HUES48 (cell line): ENCODE data around the gene KLHL21.

ENCODE experiments used
- H3K27ac ChIP-seq: one replicate; pipeline ENCODE4 v1.7.0; 2013; ENCODE audit warnings: low read depth, low read length, inconsistent platforms
- H3K27me3 ChIP-seq: 2 replicates; pipeline ENCODE4 v1.6.1; 2013; ENCODE audit warnings: mild to moderate bottlenecking, low read length; ENCODE audit not compliant: control insufficient read depth, insufficient read depth
- H3K36me3 ChIP-seq: 2 replicates; pipeline ENCODE4 v1.6.1; 2013; ENCODE audit warnings: low read length; ENCODE audit not compliant: control insufficient read depth, insufficient read depth
- H3K4me1 ChIP-seq: 2 replicates; pipeline ENCODE4 v1.6.1; 2013; ENCODE audit warnings: mild to moderate bottlenecking, low read length; ENCODE audit not compliant: control insufficient read depth, insufficient read depth
- H3K4me3 ChIP-seq: 2 replicates; pipeline ENCODE4 v1.5.1; 2013; ENCODE audit warnings: mild to moderate bottlenecking, low read depth, low read length
- H3K9ac ChIP-seq: 2 replicates; pipeline ENCODE4 v1.6.1; 2013; ENCODE audit warnings: mild to moderate bottlenecking, low read depth, low read length, moderate library complexity
- H3K9me3 ChIP-seq: 2 replicates; pipeline ENCODE4 v1.6.1; 2013; ENCODE audit warnings: low read length; ENCODE audit not compliant: control insufficient read depth, insufficient read depth

The KLHL21 gene

DNA sequence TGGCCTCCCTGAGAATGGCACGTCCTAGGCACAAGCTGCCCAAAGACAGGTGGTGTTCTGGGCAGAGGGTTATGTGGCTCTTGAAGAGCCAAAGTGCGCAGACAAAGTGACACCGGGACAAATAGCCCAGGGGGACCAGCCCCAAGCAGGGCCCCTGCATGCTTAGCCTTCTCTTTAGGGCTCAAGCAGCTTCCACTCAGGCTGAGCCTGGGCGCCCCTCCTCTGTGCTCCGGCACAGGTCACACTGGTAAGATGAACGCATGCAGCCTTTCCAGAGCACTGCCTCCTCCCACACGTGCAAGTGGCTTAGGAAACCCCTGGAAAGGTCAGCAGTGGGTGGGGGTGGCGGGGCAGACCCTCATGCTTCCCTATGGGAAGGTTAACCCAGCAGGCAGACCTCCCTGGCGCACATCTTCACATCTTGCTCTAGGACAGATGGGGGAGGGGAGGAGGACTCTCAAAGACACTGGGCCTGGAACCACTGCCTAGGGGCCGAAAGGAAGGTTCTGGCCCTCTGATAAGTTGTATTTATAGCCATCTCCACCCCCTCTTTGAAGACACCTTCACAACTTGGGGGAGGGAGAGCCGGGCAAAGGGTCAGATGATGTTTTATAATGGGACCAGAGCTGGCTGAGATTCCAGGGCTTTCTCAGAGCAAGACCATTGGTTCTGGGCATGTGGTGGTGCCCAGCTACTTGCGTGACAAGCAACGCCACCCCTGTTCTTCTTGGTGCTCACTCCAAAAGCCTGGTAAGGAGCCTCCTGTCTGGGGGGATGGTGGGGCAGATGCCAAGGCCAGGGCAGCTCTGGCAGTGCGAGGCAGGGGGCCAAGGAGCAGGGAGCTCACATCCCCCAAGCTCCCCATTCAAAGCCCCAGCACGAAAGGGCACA is 5.5 kb downstream of the KLHL21 start:
- Histone ChIP-seq H3K36me3 (peaks cover 74% of the 10 kb centered on the region), H3K4me3 (no peak overlapping the region), H3K9me3 (no peaks in the 10 kb centered on the region), H3K9ac (no peak overlapping the region), H3K27ac (no peak overlapping the region), H3K27me3 (no peaks in the 10 kb centered on the region), H3K4me1 (peaks cover 4% of the 10 kb centered on the region)

DNA sequence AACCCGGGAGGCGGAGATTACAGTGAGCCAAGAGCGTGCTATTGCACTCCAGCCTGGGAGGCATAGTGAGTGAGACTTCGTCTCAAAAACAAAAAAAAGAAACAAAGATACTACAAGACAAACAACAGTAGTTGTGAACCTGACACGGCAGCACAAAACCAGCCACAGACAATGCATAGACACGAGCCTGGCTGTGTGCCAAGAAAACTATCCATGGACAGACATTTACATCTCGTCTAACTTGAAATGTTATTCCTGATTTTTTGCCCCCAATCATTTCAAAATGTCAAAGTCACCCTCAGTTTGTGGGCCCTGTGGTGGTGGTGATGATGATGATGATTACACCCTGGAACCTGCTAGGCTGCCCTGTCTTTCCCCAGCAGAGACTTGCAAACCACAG is 6.3 kb downstream of the KLHL21 start:
- peaks cover 79% of the 10 kb centered on the region for H3K36me3 ChIP-seq
- H3K9ac ChIP-seq = no peak overlapping the region
- peaks cover 4% of the 10 kb centered on the region for H3K4me1 ChIP-seq
- no peak overlapping the region for H3K27ac ChIP-seq
- no peaks in the 10 kb centered on the region for H3K27me3 ChIP-seq
- no peaks in the 10 kb centered on the region for H3K9me3 ChIP-seq
- H3K4me3 ChIP-seq = no peak overlapping the region

DNA sequence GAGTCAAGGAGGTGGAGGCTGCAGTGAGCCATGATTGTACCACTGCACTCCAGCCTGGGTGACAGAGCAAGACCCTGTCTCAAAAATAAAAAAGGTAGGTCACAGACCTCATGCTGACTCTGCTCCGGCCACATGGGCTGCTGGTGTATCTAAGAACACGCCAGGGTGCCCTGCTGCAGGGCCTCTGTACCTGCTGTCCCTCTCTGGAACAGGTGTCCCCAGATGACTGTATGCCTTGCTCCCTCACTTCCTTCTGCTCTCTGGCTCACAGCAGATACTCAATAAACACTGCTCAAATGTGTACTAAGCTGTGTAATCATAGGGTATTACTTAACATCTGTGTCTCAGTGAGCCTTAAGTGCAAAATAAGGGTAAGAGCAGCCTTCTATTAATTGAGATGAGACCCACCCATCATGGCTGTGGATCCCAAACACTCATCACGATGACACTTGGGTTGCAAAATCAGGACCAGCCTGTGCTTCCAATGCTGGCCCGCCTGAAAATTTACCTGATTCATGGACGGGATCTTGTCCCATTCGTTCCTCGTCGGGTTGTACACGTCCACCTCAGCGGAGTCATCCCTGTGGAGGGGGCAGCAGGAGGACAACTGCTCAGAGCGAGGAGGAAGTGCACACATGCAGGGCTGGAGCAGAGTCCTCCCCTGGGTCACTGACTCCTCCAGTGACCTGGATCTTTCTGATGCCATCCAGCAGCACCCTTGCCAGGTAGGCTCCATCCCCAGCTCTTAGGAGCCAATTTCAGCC is 7.5 kb downstream of the KLHL21 start:
- H3K27ac ChIP-seq = no peak overlapping the region
- no peak overlapping the region for H3K4me3 ChIP-seq
- no peaks in the 10 kb centered on the region for H3K9me3 ChIP-seq
- no peaks in the 10 kb centered on the region for H3K27me3 ChIP-seq
- H3K36me3 ChIP-seq = peaks cover 91% of the 10 kb centered on the region
- H3K9ac ChIP-seq = no peak overlapping the region
- 0 out of 2 replicates have a peak, but pooled peaks cover under 1% of the 10 kb centered on the region for H3K4me1 ChIP-seq

DNA sequence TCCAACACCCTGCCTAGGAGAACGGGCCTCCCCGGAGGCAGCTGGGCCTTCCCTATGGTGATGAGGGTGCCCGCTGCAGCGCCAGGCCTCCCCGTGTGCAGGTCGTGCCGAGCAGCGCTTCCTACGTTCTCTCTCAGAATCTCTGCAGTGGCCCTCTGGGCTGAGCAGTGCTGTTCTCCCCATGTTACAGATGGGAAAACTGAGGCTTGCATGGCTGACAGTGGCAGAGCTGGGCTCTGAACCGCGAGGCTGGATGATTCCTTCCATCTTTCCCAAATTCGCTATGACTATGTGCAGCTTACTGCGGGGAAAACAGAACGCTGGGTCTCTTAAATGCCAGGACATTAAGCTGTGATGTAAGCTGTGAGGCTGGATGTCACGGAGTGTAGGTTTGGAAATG is 8.9 kb downstream of the KLHL21 start:
- no peaks in the 10 kb centered on the region for H3K4me1 ChIP-seq

DNA sequence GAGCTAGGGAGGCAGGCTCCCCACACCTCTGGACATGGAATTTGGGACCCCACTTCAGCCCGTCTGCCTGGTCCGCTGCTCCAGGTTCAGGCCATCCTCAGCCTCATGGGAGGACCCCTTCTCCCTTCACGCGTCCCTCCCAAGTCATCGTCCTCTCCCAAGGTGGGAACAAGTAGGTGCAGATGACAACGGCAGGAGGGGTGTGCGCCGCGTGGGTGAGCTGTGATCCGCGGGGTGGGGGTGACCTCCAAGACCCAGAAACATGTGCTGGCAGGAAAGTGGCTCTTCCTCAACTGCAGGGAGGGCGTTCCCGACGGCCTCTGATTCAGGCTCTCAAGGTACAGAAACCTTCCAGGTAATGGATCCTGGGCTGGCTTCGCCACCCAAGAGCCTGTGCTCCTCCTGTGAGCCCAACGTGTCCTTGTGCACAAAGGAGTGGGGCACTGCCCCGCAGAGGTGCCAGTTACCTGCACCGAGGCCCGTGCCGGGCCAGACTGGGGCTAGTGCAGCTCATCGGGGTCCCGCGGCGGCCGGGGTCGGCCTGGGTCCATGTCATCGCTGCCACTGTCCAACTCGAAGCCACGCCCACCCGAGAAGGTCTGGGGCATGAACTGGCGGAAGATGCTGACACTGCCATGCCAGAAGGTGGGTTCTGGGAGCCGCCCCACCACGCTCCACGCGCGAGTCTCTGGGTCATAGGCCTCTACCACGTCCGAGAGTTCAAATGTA is 9.6 kb downstream of the KLHL21 start:
- no peaks in the 10 kb centered on the region for H3K4me1 ChIP-seq
- H3K36me3 ChIP-seq = peaks cover 97% of the 10 kb centered on the region
- no peaks in the 10 kb centered on the region for H3K27me3 ChIP-seq
- H3K9ac ChIP-seq = no peak overlapping the region
- H3K4me3 ChIP-seq = no peak overlapping the region
- no peaks in the 10 kb centered on the region for H3K9me3 ChIP-seq
- H3K27ac ChIP-seq = no peak overlapping the region

More for the DNA sequence above, 8.9 kb downstream of the KLHL21 start:
- no peak overlapping the region for H3K9ac ChIP-seq
- H3K27ac ChIP-seq = no peak overlapping the region
- H3K4me3 ChIP-seq = no peak overlapping the region
- H3K9me3 ChIP-seq = no peaks in the 10 kb centered on the region
- peaks cover 96% of the 10 kb centered on the region for H3K36me3 ChIP-seq
- no peaks in the 10 kb centered on the region for H3K27me3 ChIP-seq

DNA sequence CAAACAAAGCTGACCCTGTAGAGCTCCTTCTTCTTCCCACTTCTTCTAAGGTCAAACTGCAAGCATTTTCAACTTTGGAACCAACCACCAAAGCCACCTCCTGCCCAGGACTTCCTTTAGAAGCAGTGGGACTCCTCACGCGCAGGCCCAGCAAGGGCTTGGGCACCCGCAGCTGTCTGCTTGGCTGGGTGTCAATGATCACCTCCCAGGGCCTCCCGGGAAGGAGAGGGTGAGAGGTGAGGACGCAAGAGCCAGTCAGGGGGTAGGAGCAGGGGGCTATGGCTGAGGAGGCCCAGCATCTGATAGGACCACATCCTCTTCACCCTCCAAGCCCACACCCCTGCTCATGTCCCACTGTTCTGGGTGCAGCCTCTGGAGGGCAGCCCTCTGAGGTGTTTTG is 10.2 kb downstream of the KLHL21 start:
- H3K4me1 ChIP-seq = no peaks in the 10 kb centered on the region
- H3K4me3 ChIP-seq = no peak overlapping the region
- H3K36me3 ChIP-seq = peaks cover 97% of the 10 kb centered on the region
- no peak overlapping the region for H3K9ac ChIP-seq
- H3K27me3 ChIP-seq = no peaks in the 10 kb centered on the region
- H3K9me3 ChIP-seq = no peaks in the 10 kb centered on the region
- H3K27ac ChIP-seq = no peak overlapping the region

DNA sequence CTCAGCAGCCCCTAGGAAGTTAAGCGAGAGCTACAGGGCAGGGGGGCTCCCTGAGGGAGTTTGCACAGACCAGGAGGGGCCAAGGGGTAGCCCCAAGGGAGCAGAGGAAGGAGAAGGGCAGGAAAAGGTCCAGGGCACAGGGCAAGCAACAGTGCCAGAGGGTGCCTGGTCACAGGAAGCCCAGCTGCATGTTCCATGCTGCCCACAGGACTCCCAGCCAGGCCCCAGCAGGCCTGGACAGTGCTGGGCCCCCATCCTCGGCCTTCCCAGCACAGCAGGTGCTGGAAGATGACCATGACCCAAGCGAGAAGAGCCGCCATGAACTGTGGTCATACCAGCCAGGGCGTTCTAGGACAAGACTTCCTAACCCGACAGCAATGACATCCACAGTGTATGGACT is 11.0 kb downstream of the KLHL21 start:
- H3K4me1 ChIP-seq = no peaks in the 10 kb centered on the region
- no peaks in the 10 kb centered on the region for H3K9me3 ChIP-seq
- H3K9ac ChIP-seq = no peak overlapping the region
- H3K36me3 ChIP-seq = peaks cover 97% of the 10 kb centered on the region
- no peak overlapping the region for H3K4me3 ChIP-seq
- H3K27me3 ChIP-seq = no peaks in the 10 kb centered on the region
- H3K27ac ChIP-seq = no peak overlapping the region

DNA sequence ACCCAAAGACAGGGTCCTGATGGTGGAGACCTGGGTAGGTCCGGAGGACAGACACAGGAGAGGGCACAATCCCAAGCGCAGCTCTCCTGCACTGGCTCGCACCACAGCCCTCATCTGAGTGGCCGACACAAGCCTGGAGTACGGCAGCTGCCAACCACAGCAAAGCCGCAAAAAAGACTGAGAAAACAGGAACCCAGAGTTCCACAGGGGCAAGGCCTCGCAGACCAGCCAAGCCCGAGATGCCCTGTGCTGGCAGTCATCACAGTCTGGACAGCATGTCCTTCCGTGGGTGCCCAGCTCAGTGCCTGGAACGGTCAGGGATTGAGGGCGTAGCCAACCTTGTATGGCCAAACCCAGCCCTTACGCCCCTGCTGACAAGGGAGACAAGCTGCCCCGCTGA is 11.4 kb downstream of the KLHL21 start:
- Histone ChIP-seq H3K4me3 (no peak overlapping the region), H3K4me1 (no peaks in the 10 kb centered on the region), H3K36me3 (peaks cover 93% of the 10 kb centered on the region), H3K9ac (no peak overlapping the region), H3K27me3 (no peaks in the 10 kb centered on the region), H3K27ac (no peak overlapping the region), H3K9me3 (no peaks in the 10 kb centered on the region)

DNA sequence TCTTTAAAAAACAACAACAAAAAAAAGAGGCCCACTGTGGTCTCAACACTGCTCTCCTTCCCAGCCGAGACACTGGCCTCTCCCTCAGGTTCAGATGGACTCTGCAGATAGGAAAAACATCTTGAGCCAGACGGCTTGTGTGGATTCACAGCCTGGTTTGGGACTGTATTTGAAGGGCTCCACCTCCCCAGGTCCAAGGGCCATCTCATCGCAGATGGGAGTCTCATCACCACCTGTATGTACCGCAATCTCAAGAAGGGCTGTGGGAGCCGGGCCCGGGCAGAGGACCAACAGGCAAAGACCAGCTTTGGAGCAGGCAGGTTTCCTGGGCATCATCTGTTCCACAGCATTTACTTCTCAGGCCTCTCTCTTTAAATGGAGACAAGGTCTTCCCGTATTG is 12.6 kb downstream of the KLHL21 start:
- Histone ChIP-seq H3K36me3 (peaks cover 81% of the 10 kb centered on the region), H3K27ac (no peak overlapping the region)

DNA sequence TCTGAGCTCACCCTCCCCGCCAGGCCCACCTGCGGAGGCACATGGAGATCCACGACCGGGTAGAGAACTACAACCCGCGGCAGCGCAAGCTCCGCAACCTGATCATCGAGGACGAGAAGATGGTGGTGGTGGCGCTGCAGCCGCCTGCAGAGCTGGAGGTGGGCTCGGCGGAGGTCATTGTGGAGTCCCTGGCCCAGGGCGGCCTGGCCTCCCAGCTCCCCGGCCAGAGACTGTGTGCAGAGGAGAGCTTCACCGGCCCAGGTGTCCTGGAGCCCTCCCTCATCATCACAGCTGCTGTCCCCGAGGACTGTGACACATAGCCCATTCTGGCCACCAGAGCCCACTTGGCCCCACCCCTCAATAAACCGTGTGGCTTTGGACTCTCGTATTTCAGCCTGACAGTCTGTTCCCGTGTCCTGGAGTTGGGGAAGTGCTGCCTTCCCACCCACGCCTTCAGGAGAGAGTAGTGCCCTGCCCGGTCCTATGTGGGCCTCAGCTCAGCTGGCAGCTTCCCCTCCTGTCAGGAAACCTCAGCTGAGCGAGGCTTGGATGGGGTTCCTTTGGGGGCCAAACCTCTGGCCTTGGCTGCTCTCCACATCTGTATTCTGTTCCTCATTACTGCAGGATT is 13.7 kb downstream of the KLHL21 start:
- Histone ChIP-seq H3K4me1 (no peaks in the 10 kb centered on the region), H3K9ac (no peak overlapping the region), H3K4me3 (no peak overlapping the region), H3K9me3 (no peaks in the 10 kb centered on the region), H3K27ac (no peak overlapping the region), H3K27me3 (no peaks in the 10 kb centered on the region), H3K36me3 (peaks cover 70% of the 10 kb centered on the region)

More for the DNA sequence above, 12.6 kb downstream of the KLHL21 start:
- H3K4me3 ChIP-seq = no peak overlapping the region
- H3K9me3 ChIP-seq = no peaks in the 10 kb centered on the region
- H3K27me3 ChIP-seq = no peaks in the 10 kb centered on the region
- H3K9ac ChIP-seq = no peak overlapping the region
- H3K4me1 ChIP-seq = no peaks in the 10 kb centered on the region
